ENCODE data around the gene ADCY7.

The ADCY7 gene

DNA sequence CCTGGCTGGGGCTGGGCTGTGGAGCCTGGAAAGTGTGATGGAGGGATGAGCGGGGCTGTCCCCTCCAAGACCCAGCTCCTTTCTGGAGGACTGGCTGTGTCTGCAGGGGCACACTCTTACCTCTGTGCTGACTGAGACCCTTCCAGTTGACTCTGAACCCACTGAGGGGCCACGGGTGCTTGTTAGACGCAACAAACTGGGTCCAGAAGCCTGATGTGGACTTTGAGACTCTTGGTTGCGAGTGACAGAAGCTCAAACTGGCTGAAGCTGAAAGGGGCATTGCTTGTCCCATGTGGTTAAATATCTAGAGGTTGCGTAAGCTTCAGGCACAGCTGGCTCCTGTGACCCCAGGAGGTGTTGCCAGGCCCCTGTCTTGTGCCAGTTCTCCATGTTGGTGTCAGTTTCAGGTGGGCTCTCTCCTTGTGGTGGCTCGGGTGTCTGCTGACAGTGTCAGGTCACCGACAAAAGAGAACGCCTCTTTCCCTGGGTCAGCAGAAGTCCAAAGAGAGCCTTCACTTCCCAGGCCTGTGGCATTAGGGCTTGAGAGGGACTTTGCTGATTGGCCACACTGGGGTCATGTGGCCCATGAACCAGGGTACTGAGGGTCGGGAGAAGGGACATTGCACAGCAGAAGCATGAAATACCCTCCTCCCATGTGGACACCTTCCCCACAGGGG is 16.7 kb downstream of the ADCY7 start:
- no peak for DNase-seq

DNA sequence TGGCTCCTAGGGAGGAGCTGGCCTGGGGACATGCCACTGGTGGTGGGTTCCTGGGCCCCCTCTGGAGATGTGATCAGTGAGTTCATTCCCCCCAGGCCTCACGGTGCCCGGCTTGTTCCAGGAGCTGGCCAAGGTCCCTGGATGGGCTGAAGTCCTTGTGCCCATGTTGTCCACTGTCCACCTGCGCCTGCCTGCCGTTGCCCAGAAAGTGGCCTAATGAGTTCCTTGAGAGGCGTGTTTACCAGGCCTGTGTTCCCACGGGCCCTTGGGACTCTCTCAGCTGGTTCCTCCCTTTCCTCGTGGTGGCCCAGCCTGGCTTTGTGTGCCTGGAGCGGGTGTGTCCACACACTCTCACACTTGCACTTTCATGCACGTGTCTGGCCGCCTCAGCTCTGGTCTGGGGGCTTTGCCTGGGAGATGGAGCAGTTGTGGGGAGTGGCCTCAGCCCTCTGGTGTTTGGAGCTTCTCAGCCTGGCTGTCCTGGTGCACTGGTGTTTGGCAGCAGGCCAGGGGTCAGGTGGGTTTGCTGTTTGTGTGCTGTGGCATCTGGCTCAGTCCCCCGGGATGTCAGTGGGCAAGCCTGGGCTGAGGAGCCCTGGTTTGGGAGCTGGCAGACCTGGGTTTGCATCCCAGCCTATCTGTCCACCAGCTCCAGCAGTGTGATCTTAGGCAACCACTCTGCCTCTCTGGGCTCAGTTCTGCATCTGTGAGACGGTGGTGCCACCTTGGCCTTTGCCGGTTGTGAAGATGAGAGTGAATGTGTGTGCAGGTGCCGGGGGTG is 18.0 kb downstream of the ADCY7 start:
- DNase-seq, result no peak

DNA sequence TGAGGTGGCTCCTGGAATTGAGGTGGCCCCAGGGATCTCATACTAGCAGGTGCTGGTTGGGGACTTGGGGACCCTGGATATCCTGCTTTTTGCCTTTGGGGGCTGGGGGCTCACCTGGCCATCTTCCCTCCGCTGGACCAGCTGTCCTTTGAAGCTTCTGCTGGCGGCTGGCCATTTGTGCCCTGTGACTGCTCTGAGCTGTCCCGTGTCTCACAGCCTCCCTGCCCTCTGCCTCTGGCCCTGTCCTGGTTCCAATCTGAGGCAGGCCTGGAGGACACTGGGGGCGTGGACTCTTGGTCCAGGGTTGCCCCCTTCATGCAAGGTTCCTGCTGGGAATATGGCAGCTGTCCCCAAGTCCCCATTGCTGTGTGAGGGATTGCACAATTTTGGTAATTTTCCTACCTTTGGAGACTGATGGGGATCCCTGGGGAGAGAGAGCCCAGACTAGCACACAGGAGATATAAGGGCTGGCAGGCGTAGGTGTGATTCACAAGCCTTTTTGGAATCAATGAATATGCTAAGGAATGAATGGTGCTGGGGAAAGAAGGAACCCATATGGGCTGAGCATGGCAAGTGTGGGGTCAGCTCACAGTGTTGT is 19.2 kb downstream of the ADCY7 start:
- no peak for DNase-seq

DNA sequence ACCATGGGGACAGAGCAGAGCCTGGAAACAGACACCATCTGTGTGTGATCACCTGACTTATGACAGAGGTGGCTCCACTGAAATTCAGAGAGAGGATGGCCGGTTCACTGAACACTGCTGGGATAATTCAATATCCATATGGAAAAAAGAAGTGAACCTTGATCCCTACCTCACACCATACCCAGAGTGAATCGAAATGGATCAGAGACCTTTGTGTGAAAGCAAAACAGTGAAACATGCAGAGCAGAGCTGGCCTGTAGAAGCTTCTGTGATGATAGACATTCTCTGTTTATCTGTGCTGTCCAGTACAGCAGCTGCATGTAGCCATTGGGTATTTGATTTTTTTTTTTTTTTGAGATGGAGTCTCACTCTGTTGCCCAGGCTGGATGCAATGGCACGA is 20.3 kb downstream of the ADCY7 start:
- no peak for DNase-seq

DNA sequence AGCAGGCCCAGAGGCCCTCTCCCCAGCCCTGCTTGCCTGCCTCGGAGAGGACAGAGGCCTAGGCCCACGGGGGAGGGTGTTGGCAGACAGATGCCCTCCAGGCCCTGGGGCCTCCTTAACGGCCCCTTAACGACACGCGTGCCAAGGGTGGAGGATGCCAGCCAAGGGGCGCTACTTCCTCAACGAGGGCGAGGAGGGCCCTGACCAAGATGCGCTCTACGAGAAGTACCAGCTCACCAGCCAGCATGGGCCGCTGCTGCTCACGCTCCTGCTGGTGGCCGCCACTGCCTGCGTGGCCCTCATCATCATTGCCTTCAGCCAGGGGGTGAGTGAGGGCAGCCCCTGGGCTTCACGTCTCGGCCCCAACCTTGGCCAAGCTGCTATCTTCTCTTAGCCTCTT is 21.7 kb downstream of the ADCY7 start:
- no peak for DNase-seq

DNA sequence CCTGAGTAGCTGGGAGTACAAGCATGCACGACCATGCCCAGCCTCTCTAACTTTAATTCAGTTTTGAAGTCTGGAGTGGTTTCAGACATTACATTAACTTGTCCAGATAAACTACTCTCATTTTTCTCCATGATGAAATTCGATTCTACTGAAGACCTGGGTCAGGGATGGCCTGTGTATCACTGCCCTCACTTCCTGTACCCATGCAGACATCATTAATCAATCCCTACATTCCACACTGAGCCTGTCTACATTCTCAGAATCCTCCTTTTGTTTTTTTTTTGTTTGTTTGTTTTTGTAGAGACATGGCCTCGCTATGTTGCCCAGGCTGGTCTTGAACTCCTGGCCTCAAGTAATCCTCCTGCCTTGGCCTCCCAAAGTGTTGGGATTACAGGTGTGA is 22.6 kb downstream of the ADCY7 start:
- DNase-seq, result no peak

DNA sequence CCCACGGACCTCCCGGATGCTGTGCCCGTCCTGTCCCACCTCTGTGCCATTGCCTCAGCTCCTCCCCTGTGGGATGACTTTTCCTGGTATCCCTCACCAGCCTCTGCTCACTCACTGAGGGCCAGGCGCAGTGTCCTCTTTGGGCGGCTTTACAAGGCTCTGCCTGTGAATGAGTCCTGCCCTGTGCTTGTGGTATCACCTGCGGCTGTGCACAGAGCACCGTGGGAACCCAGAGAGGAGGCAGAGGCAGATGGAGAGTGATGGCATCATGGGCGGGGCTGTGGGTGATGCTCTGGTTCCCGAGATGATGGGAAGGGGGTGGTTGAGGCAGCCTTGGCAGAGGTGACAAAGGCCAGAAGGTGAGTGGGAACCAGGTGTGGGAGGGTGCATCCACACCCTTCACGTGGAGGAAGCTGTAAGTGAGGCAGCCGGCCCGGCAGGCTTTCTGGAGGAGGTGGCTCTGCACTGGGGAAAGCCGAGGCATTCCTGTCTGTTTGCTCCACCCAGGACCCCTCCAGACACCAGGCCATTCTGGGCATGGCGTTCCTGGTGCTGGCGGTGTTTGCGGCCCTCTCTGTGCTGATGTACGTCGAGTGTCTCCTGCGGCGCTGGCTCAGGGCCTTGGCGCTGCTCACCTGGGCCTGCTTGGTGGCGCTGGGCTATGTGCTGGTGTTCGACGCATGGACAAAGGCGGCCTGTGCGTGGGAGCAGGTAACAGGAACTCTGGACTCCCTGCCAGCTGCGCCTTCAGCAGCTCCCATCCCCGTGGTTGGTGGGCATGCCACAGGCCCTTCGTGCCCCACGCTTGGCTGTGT is 23.8 kb downstream of the ADCY7 start:
- DNase-seq, result no peak

DNA sequence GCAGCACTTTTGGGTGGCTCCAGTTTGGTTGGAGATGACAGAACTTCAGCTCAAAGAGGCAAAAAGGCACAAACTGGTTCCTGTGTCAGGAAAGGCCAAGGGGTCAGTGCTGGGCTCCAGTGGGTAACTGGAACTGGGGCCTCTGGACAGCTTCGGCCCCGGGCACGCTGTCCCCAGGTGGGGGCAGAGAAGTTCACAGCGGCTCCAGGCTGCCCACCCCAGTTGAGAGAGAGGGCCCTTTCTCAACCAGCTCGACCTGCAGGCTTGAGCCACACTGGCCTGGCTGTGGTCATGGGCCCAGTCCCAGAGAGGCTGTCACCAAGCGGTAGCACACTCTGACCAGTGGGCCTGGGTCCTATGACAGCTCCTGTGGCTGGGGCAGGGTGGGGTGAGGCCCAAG is 24.5 kb downstream of the ADCY7 start:
- no peak for DNase-seq

DNA sequence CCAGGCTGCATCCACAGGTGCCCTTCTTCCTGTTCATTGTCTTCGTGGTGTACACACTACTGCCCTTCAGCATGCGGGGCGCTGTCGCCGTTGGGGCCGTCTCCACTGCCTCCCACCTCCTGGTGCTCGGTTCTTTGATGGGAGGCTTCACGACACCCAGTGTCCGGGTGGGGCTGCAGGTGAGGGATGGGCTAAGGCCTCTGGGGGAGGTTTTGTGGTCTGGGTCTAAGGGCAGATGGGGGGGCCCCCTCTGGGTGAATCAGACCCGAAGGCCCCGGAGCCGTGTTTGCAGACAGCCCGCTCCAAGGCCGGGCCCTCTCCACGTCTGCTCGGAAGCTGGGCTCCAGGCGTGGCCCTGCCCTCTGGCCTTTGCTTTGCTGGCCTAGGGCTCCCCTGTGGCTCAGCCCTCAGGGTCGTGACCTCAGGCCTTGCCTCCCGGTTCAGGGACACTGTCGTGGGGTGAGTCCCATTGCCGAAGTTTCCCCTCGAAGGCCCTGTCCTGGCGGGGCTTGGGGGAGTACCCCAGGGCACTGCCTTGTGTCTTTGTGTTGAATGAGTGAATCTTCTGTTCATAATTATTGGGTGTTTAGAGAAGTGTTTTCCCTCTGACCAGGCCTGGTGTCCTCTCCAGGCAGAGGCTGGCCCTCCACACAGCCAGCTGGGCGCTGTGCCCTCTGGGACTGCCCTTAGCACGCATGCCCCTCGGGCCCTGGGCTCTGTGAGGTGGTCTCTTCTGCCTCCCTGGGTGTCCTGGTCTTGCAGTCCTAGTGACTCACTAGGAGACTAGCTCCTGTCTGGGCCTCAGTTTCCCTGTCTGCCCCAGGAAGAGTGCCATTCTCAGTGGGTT is 25.6 kb downstream of the ADCY7 start:
- no peak for DNase-seq

DNA sequence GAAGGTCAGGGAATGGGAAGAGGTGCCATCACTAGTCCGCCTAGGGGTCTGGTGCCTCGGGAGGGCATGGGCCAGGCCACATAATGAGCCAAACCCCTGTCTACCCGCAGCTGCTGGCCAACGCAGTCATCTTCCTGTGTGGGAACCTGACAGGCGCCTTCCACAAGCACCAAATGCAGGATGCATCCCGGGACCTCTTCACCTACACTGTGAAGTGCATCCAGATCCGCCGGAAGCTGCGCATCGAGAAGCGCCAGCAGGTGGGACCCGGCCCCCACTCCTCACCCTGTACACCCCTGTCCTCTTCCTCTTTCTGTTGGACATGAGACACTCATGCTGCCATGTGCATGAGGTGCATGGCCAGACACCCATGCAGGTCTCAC is 26.2 kb downstream of the ADCY7 start:
- DNase-seq, result no peak

DNA sequence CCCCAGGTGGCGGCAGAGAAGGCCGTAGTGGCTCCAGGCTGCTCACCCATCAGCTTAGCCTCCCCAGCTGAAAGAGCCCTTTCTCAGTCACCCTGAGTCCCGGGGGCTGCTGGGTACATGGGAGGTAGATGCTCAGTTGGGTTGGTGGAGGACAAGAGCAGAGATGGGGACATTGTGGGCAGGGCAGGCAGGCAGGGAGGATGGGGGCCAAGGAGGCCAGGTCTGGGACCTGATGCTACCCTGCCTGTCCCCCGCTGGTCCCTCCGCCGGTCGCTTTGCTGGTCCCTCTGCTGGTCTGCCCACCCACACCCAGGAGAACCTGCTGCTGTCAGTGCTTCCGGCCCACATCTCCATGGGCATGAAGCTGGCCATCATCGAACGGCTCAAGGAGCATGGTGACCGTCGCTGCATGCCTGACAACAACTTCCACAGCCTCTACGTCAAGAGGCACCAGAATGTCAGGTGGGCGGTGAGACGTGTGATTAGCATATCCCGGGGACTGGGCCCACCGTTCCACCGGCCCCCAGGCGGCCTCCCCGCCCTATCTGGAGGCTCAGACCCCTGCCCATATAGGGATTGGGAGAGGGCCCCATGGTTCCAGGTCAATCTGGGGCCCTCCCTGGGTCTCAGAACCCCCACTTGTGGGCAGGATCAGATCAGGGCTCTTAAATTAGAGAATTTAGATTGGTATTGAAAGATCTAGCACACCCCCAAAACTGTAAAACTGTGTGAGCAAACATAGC is 26.9 kb downstream of the ADCY7 start:
- DNase-seq, result no peak

DNA sequence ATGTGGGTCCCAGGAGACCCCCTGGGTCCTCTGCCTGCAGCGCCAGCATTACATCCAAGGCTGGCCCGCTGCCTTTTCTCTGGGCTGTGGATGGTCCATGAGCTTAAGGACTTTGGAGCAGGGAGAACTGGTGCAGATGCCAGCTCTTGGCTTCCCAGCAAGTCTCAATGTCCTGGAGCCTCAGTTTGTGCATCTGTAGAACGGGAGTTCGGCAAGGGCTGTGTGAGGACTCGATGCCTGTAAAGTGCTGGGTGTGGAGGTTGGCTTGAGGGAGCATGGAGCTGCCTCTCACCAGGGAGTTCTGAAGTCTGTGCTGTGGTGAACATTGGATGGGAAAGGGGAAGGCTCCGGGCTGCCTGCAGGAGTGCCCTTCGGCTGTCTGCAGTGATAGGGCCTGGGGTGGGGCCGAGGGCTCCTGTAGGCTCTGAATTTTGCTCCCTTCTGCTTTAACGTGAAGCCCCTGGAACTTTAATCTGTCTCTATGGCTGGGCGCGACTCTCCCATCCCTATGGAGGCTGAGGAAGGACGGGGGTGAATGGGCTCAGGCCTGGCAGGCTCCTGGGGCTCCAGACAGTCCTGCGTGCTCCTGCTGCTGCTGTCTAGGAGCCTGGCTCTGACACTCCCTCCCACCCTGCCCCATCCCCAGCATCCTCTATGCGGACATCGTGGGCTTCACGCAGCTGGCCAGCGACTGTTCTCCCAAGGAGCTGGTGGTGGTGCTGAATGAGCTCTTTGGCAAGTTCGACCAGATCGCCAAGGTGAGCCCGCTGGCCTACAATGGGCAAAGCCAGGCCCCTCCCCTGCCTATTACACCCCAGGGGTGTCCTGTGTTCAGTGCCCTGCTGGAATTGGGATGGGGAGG is 27.9 kb downstream of the ADCY7 start:
- no peak for DNase-seq

DNA sequence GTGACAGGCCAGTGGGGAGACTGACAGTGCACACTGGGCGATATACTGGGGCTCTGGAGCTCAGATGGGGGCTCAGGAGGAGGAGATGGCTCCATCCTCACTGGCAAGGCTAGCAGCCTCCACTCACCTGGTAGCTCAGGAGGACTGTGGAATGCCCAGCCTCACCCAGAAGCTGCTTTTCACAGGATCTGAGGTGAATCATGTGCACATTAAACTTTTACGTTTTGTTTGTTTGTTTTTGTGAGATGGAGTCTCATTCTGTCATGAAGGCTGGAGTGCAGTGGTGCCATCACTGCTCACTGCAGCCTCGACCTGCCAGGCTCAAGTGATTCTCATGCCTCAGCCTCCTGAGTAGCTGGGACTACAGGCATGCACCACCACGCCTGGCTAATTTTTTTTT is 28.6 kb downstream of the ADCY7 start:
- DNase-seq, result no peak

DNA sequence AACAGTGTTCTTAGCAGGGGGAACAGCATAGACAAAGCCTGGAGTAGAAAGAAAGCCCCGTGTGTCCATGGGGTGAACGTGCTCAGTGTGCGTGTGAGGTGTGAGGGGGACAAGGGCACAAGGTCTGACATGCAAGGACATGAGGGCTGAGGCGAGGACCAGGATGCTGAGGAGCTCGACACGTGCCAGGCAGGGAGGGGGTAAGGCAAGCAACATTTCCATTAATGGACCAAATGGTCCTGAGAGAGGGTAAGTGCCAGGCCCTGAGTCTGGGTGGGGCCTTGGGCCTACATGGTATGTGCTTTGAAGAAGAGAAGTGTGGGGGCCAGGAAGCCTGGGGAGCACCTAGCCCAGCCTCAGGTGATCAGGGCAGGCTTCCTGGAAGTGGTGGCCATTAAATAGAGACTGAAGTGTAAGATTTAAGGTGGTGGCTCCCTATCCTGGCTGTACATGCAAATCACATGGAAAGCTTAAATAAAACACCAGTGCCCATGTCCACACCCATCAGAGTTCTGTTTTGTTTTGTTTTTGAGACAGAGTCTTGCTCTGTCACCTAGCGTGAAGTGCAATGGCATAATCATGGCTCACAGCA is 29.3 kb downstream of the ADCY7 start:
- DNase-seq, result no peak

DNA sequence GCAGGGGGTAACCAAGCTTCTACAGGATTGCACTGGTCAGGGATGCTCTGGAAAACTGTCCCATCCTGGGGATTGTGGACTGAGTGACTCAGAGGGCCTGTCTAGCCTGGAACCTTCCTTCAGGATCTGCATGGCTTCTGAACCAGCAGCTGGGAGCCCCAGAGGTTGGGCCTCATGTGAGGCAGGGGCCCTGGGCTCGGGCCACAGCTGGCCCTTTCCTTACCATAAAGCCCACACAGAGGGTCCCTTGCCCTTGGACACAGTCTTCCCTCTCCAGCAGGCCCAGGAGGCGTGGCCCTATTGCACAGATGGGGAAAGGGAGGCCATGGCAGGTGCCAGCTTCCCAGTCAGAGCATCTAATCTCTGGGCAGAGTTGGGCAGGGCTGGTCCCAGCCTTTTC is 30.5 kb downstream of the ADCY7 start:
- no peak for DNase-seq

DNA sequence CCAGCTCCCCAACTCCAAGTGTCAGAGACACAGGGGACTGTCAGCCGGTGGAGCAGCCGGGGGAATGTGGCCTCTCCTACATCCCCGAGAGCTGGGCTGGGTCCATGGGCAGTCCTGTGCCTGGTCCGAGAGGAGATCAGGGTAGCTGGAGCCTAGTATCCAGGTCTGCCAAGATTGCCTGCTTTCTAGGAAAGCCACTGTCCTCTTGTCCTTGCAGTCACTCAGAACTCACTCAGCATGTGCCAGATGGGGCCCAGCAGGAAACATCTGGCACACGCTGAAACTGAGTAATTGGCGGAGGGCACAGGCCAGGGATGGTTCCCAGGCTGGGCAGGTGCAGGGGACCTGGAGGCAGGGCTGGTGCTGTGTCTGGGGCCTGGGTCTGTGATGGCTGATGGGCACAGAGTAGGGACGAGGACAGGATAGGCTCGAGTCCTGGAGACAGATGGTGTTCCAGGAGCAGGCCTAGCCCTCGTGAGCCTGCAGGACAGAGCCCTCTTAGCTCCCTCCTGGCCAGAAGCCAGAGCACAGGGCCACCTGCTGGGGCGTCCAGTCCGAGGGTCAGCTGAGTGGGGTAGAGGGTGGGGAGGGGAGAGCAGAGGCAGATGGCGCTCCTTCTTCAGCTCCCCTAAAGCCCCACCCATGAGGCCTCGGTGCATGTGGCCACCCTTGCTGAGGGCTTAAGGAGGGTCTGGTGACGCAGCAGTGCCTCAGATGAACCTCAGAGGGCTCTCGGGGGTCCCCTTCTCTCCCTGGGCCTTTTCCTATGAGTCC is 31.1 kb downstream of the ADCY7 start:
- DNase-seq, result no peak

DNA sequence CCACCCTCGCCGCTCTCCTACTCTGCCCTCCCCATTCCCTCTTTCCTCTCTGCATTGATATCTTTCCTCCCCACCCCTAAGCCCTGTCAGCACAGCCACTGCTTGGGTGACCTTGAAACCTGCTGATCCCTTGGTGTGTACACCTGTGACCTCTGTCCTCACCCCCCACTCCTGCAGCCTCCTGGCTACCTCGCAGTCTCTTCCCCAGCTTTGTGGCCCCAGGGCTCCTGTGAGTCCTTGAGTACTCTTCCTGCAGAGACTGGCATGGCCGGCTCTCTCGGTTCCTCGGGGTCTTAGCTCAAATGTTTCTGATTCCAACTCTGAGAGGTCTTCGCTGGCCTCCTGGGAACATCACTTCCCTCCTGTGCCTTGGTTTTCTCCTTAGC is 31.7 kb downstream of the ADCY7 start:
- DNase-seq, result no peak

DNA sequence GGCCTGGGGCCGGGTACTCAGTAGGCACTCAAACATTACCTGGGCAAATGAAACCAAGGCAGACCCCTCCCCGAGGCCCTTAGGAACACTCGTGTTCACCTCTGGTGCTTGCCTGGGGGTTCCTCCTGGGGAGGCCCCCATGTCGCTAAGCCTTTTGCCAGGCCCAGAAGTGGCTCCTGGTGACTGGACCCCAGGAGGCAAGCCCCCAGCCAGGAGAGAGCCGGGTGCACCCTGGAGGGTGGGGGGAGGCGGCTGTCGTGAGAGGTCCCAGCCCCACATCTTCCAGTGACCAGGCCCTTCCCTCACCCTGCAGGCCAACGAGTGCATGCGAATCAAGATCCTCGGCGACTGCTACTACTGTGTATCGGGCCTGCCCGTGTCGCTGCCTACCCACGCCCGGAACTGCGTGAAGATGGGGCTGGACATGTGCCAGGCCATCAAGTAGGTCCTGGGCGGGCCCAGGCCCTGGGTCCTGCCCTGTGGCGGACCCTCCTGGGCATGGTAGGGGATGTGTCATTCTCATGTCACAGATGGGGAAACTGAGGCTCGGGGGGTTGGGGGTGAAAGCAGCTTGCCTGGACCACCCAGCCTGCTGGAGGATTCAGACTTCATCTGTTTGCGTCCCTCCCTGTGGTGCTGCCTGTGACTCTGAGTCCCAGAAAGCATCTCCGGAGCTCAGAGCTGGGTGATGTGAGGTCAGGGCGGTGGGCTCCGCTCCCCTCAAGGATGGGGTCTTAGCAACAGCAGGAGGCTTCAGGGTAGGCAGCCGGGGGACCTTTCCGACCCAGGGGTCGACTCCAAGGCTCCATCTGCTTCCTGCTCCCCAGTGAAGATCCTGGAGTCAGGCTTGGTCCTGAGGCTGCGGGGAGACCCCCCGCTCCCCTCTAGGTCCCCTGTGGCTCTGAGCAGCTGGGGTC is 32.5 kb downstream of the ADCY7 start:
- no peak for DNase-seq
